Endothelial cell of umbilical vein (primary cell): ENCODE data around the gene CHRNA10. TPM values are rescaled to one million over a fixed set of nuclear protein-coding genes. Genes with fewer than 3 reads are reported as not detected.

ENCODE experiments used
- BruUV-seq: library from RNA; stranded (reverse); fragments of 400-500 nt; replicated peaks from 2 replicates; lab custom pipeline; 2021; lab: Mats Ljungman, UMichigan
- CTCF ChIA-PET: fragments of 300-600, 350-600 bp; sonication (Branson Sonifier 250); formaldehyde crosslinking; loops from one replicate; lab custom pipeline; 2021; ENCODE audit warnings: antibody characterized with exemption, inconsistent platforms; lab: Charles Lee
- POLR2A ChIA-PET: fragments of 300-600, 350-600 bp; sonication (Branson Sonifier 250); formaldehyde crosslinking; loops from one replicate; lab custom pipeline; 2021; ENCODE audit warnings: antibody characterized with exemption, inconsistent platforms; lab: Charles Lee
- DNase-seq: peaks from one replicate; pipeline ENCODE4 v3.0.0-alpha.2; 2011; ENCODE audit warnings: low read depth, low spot score
- FAIRE-seq: peaks from 2 replicates; lab custom pipeline; 2011; peaks lifted over from hg19 to GRCh38; lab: Jason Lieb, UNC
- H2AFZ ChIP-seq: 2 replicates; pipeline ENCODE4 v1.6.0; 2012; ENCODE audit warnings: low read depth, low read length, control low read depth, inconsistent platforms
- H3K27ac ChIP-seq: 2 replicates; pipeline ENCODE4 v1.5.1; 2011; ENCODE audit warnings: low read depth, mild to moderate bottlenecking, control low read depth, low read length, moderate library complexity; ENCODE audit not compliant: insufficient read depth
- H3K27me3 ChIP-seq, 2 experiments: 2 replicates each; pipeline versions ENCODE4 v1.6.0 to v1.6.1; 2011; ENCODE audit warnings: low read length in 2 of 2, mixed read lengths in 1 of 2; ENCODE audit not compliant: control insufficient read depth in 2 of 2, insufficient read depth in 2 of 2
- H3K36me3 ChIP-seq, 2 experiments: 2 replicates in 1 of 2; 3 replicates in 1 of 2; pipeline ENCODE4 v1.5.1; 2011; ENCODE audit warnings: low read length in 2 of 2, mild to moderate bottlenecking in 1 of 2, moderate library complexity in 1 of 2; ENCODE audit not compliant: control insufficient read depth in 2 of 2, insufficient read depth in 2 of 2; ENCODE audit errors: extremely low read depth in 1 of 2
- H3K4me1 ChIP-seq: 3 replicates; pipeline ENCODE4 v1.5.1; 2011; ENCODE audit warnings: mild to moderate bottlenecking, low read length; ENCODE audit not compliant: control insufficient read depth, insufficient read depth; ENCODE audit errors: extremely low read depth
- H3K4me2 ChIP-seq: 2 replicates; pipeline ENCODE4 v1.6.1; 2011; ENCODE audit warnings: low read length, control low read depth, mixed read lengths; ENCODE audit not compliant: insufficient read depth
- H3K4me3 ChIP-seq, 3 experiments: fragments of 200-600 bp in 1 of 3; sonication (generic), shearing (Covaris generic) in 1 of 3; replicated peaks in 1 of 3; 2 replicates each; pipeline ENCODE4 v1.5.1; 2011 to 2016; ENCODE audit warnings: control low read depth in 3 of 3, low read length in 3 of 3, mild to moderate bottlenecking in 2 of 3, inconsistent platforms in 1 of 3, low read depth in 1 of 3, moderate library complexity in 1 of 3; ENCODE audit not compliant: insufficient read depth in 1 of 3
- H3K79me2 ChIP-seq: 2 replicates; pipeline ENCODE4 v1.6.0; 2012; ENCODE audit warnings: low read length, inconsistent platforms; ENCODE audit not compliant: control insufficient read depth, insufficient read depth
- H3K9ac ChIP-seq: replicated peaks from 2 replicates; pipeline ENCODE3; 2011; ENCODE audit warnings: low read length, control low read depth; ENCODE audit not compliant: insufficient read depth; ENCODE audit errors: extremely low read depth
- H3K9me1 ChIP-seq: replicated peaks from 3 replicates; pipeline ENCODE4 v1.6.0; 2011; ENCODE audit warnings: mild to moderate bottlenecking, low read length; ENCODE audit not compliant: control insufficient read depth, insufficient read depth; ENCODE audit errors: extremely low read depth
- H3K9me3 ChIP-seq: replicated peaks from 2 replicates; pipeline ENCODE4 v1.5.1; 2012; ENCODE audit warnings: low read length, inconsistent platforms; ENCODE audit not compliant: control insufficient read depth, insufficient read depth
- H4K20me1 ChIP-seq: replicated peaks from 2 replicates; pipeline ENCODE3; 2011; ENCODE audit warnings: mild to moderate bottlenecking, low read length; ENCODE audit not compliant: control insufficient read depth, insufficient read depth; ENCODE audit errors: extremely low read depth
- EZH2 ChIP-seq: IDR thresholded peaks from 2 replicates; pipeline ENCODE4 v1.6.1; 2012; ENCODE audit warnings: borderline replicate concordance, low read depth, mild to moderate bottlenecking, moderate library complexity, low read length, inconsistent platforms; ENCODE audit not compliant: severe bottlenecking
- FOS ChIP-seq: IDR thresholded peaks from 2 replicates; pipeline ENCODE4 v1.6.1; 2011; ENCODE audit warnings: mild to moderate bottlenecking, low read length, moderate library complexity, borderline replicate concordance; ENCODE audit not compliant: insufficient read depth
- GATA2 ChIP-seq: IDR thresholded peaks from 2 replicates; pipeline ENCODE4 v1.7.0; 2011; ENCODE audit warnings: low read depth, mild to moderate bottlenecking, moderate library complexity, mixed read lengths, low read length; ENCODE audit not compliant: insufficient read length, insufficient read depth
- JUN ChIP-seq: IDR thresholded peaks from 2 replicates; pipeline ENCODE4 v1.6.1; 2011; ENCODE audit warnings: borderline replicate concordance, low read depth; ENCODE audit not compliant: insufficient read length, insufficient read depth
- MYC ChIP-seq: IDR thresholded peaks from one replicate; pipeline ENCODE4 v1.6.1; 2011; ENCODE audit warnings: mild to moderate bottlenecking, low read depth, low read length
- POLR2A ChIP-seq: IDR thresholded peaks from 2 replicates; pipeline ENCODE4 v1.6.1; 2012; ENCODE audit warnings: low read depth, mild to moderate bottlenecking, control low read depth, low read length
- POLR2AphosphoS5 ChIP-seq: IDR thresholded peaks from 2 replicates; pipeline ENCODE4 v1.6.1; 2012; ENCODE audit warnings: low read depth, mild to moderate bottlenecking, control low read depth, low read length, moderate library complexity; ENCODE audit not compliant: insufficient read depth
- dilution Hi-C: fragments of 300-500 bp; cut with MboI; formaldehyde crosslinking; loops from one replicate; pipeline ENCODE4 v1.15.0; 2019; ENCODE audit warnings: low sequenced_read_pairs; ENCODE audit not compliant: extremely low pct_ligation_motif_present
- intact Hi-C: fragments of 100-400 bp; cut with micrococcal nuclease; formaldehyde crosslinking; loops from one replicate; pipeline ENCODE4 v1.10.0; 2022
- polyA plus RNA-seq, 4 experiments: library from polyadenylated mRNA; depleted of rRNA in 3 of 4; stranded (reverse) in 3 of 4; unstranded in 1 of 4; fragments of >200 nt; gene quantifications; 2 replicates each; pipeline versions ENCODE4 v1.2.1 to v1.2.3, GENCODE V29; 2011 to 2012; ENCODE audit warnings: missing spikeins in 1 of 4
- total RNA-seq: library from RNA; stranded (reverse); gene quantifications from 2 replicates; pipeline ENCODE4 v1.2.3, GENCODE V29; 2021
- TF ChIP-seq, protein P1 (sequence below), 2 donors: IDR thresholded peaks; 1 replicate in 1 of 2; 2 replicates in 1 of 2; pipeline ENCODE4 v1.5.1; 2011; ENCODE audit warnings: low read length in 2 of 2, mild to moderate bottlenecking in 2 of 2, moderate library complexity in 2 of 2, control low read depth in 1 of 2, inconsistent platforms in 1 of 2, low read depth in 1 of 2; ENCODE audit not compliant: insufficient read depth in 1 of 2; ENCODE audit errors: extremely low read depth in 1 of 2
- TF ChIP-seq, protein P2 (sequence below): IDR thresholded peaks from 2 replicates; pipeline ENCODE4 v1.6.1; 2011; ENCODE audit not compliant: insufficient read depth, insufficient read length

CHRNA10 gene
- total and polyA plus RNA-seq, 2 donors (not counting 3 experiments of a cell fraction or from before 2014, with no cell fraction given): 1.1 to 1.8 TPM

GRCh38 chr11:3623121-3623520 is 48.1 kb downstream of the CHRNA10 start:
- intact Hi-C loops: no loop called here
- H3K9me3 ChIP-seq: no peaks in the 10 kb centered on the region
- DNase-seq: no peak
- H3K9ac ChIP-seq: no peak overlapping the region
- H3K4me1 ChIP-seq: no peaks in the 10 kb centered on the region
- no peaks in the 10 kb centered on the region for H3K27me3 ChIP-seq
- no peaks in the 10 kb centered on the region for H3K9me1 ChIP-seq
- POLR2A ChIA-PET: no interaction called here
- H3K4me2 ChIP-seq: no peak overlapping the region
- no peak for FAIRE-seq
- CTCF ChIA-PET: no interaction called here
- no peak overlapping the region for H3K4me3 ChIP-seq
- no peaks in the 10 kb centered on the region for H3K36me3 ChIP-seq
- no peaks in the 10 kb centered on the region for H4K20me1 ChIP-seq
- dilution Hi-C loops: no loop called here
- no peak overlapping the region for H3K27ac ChIP-seq
- TF ChIP-seq EZH2 (no peak), POLR2A (no peak), POLR2AphosphoS5 (no peak), JUN (no peak), GATA2 (no peak), FOS (no peak), MYC (no peak)
- TF ChIP-seq, protein P1, sequence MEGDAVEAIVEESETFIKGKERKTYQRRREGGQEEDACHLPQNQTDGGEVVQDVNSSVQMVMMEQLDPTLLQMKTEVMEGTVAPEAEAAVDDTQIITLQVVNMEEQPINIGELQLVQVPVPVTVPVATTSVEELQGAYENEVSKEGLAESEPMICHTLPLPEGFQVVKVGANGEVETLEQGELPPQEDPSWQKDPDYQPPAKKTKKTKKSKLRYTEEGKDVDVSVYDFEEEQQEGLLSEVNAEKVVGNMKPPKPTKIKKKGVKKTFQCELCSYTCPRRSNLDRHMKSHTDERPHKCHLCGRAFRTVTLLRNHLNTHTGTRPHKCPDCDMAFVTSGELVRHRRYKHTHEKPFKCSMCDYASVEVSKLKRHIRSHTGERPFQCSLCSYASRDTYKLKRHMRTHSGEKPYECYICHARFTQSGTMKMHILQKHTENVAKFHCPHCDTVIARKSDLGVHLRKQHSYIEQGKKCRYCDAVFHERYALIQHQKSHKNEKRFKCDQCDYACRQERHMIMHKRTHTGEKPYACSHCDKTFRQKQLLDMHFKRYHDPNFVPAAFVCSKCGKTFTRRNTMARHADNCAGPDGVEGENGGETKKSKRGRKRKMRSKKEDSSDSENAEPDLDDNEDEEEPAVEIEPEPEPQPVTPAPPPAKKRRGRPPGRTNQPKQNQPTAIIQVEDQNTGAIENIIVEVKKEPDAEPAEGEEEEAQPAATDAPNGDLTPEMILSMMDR (IDR thresholded peaks at IDR 0.05; ENCODE audit: extremely low read depth in 1 of 2, insufficient read depth in 1 of 2, low read depth in 1 of 2, low read length in 2 of 2): no peak
- TF ChIP-seq, protein P2, sequence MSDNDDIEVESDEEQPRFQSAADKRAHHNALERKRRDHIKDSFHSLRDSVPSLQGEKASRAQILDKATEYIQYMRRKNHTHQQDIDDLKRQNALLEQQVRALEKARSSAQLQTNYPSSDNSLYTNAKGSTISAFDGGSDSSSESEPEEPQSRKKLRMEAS: no peak
- BruUV-seq: no TSS peak
- no peak overlapping the region for H2AFZ ChIP-seq
- H3K79me2 ChIP-seq: no peaks in the 10 kb centered on the region
